Colonic mucosa (tissue), 4 donors: ENCODE measurements around the gene WDR20. TPM values are rescaled to one million over a fixed set of nuclear protein-coding genes. Genes with fewer than 3 reads are reported as not detected.

Experiments used
- DNase-seq: peaks from one replicate; pipeline ENCODE4 v3.0.0-alpha.2; 2020
- H3K27ac ChIP-seq: fragments of 200-600 bp; one replicate; pipeline ENCODE4 v1.8.0; 2021
- H3K27me3 ChIP-seq: fragments of 200-600 bp; one replicate; pipeline ENCODE4 v1.8.0; 2021
- H3K36me3 ChIP-seq: fragments of 200-600 bp; one replicate; pipeline ENCODE4 v1.8.0; 2021
- H3K4me1 ChIP-seq: fragments of 200-600 bp; one replicate; pipeline ENCODE4 v1.8.0; 2021; ENCODE audit warnings: mild to moderate bottlenecking
- H3K4me3 ChIP-seq: fragments of 200-600 bp; one replicate; pipeline ENCODE4 v1.8.0; 2021
- H3K9ac ChIP-seq, 2 donors: one replicate each; pipeline ENCODE4 v1.7.0; 2013; ENCODE audit warnings: control low read depth in 2 of 2, low read depth in 2 of 2, low read length in 2 of 2
- H3K9me3 ChIP-seq: fragments of 200-600 bp; one replicate; pipeline ENCODE4 v1.8.0; 2021
- intact Hi-C: fragments of 100-400 bp; cut with DNase I; formaldehyde crosslinking; loops from one replicate; pipeline ENCODE4 v1.14.1; 2022
- total RNA-seq, 2 donors: library from RNA; stranded (reverse); fragmentation: NEBNext Ultra II Directional in 1 of 2; extraction: Animal tissue kit (Norgen Biotek cat#: 25700) in 1 of 2; gene quantifications; one replicate each; pipeline ENCODE4 v1.2.1, GENCODE V29; 2021
- TF ChIP-seq, protein P1 (sequence below): fragments of 200-600 bp; IDR thresholded peaks from one replicate; pipeline ENCODE4 v1.8.0; 2022; ENCODE audit warnings: antibody characterized with exemption, mild to moderate bottlenecking
- donor health status: healthy.
- donor health status: DM: no; HTN: no; CAD: no.
- donor health status: DM: no; HTN: no; CAD: no.

Gene WDR20
- total RNA-seq, 2 donors from 2014 or later: 30.0 to 31.2 TPM

DNA sequence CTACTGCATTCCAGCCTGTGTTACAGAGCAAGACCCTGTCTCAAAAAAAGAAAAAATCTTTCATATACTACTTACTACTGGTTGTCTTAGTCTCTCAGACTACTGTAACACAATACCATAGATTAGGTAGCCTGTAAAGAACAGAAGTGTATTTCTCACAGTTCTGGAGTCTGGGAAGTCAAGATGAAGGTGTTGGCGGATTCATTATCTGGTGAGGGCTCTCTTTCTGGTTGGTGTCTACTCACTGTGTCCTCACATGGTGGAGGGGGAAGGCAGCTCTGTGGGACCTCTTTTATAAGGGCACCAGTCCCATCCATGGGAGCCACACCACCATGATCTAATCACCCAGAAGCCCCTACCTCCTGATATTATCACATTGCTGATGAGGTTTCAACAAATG, 14.4 kb downstream of the WDR20 start:
- DNase-seq: no peak
- Histone ChIP-seq H3K27me3 (no peaks in the 10 kb centered on the region), H3K9me3 (no peaks in the 10 kb centered on the region), H3K4me3 (no peak overlapping the region), H3K27ac (no peak overlapping the region), H3K4me1 (peaks cover 3% of the 10 kb centered on the region), H3K36me3 (no peaks in the 10 kb centered on the region), H3K9ac (no peak overlapping the region)
- TF ChIP-seq, protein P1, sequence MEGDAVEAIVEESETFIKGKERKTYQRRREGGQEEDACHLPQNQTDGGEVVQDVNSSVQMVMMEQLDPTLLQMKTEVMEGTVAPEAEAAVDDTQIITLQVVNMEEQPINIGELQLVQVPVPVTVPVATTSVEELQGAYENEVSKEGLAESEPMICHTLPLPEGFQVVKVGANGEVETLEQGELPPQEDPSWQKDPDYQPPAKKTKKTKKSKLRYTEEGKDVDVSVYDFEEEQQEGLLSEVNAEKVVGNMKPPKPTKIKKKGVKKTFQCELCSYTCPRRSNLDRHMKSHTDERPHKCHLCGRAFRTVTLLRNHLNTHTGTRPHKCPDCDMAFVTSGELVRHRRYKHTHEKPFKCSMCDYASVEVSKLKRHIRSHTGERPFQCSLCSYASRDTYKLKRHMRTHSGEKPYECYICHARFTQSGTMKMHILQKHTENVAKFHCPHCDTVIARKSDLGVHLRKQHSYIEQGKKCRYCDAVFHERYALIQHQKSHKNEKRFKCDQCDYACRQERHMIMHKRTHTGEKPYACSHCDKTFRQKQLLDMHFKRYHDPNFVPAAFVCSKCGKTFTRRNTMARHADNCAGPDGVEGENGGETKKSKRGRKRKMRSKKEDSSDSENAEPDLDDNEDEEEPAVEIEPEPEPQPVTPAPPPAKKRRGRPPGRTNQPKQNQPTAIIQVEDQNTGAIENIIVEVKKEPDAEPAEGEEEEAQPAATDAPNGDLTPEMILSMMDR: no peak
- intact Hi-C loops: no loop called here

- H3K9ac ChIP-seq: no peak overlapping the region
- H3K27me3 ChIP-seq: no peaks in the 10 kb centered on the region
- H3K9me3 ChIP-seq: no peaks in the 10 kb centered on the region
- DNase-seq: no peak
- no peak overlapping the region for H3K4me3 ChIP-seq
- TF ChIP-seq, protein P1: no peak
- H3K4me1 ChIP-seq: peaks cover 3% of the 10 kb centered on the region
- no peak overlapping the region for H3K27ac ChIP-seq
- H3K36me3 ChIP-seq: no peaks in the 10 kb centered on the region
- intact Hi-C loops: no loop called here
These were observed 15.3 kb downstream of the WDR20 start for GRCh38 chr14:102154821-102155549.

- no peak overlapping the region for H3K27ac ChIP-seq
- DNase-seq: no peak
- no peaks in the 10 kb centered on the region for H3K4me1 ChIP-seq
- no peaks in the 10 kb centered on the region for H3K9me3 ChIP-seq
- H3K4me3 ChIP-seq: no peak overlapping the region
- H3K9ac ChIP-seq: no peak overlapping the region
- no peaks in the 10 kb centered on the region for H3K36me3 ChIP-seq
- TF ChIP-seq, protein P1: no peak
- no peaks in the 10 kb centered on the region for H3K27me3 ChIP-seq
- intact Hi-C loops: no loop called here
These were observed 17.6 kb downstream of the WDR20 start for GRCh38 chr14:102157346-102157745.

GRCh38 chr14:102158797-102159196, 19.1 kb downstream of the WDR20 start:
- Histone ChIP-seq H3K9ac (no peak overlapping the region), H3K4me1 (no peaks in the 10 kb centered on the region), H3K4me3 (no peak overlapping the region), H3K36me3 (no peaks in the 10 kb centered on the region), H3K27ac (no peak overlapping the region), H3K9me3 (no peaks in the 10 kb centered on the region), H3K27me3 (no peaks in the 10 kb centered on the region)
- no peak for DNase-seq
- TF ChIP-seq, protein P1: no peak
- intact Hi-C loops: no loop called here

GRCh38 chr14:102159841-102160240, 20.1 kb downstream of the WDR20 start:
- TF ChIP-seq, protein P1: no peak
- intact Hi-C loops: loop anchor here (10.0 kb wide), 1 partner anchor 145 kb away; the partner anchor contains the start of gene MOK
- H3K36me3 ChIP-seq: no peaks in the 10 kb centered on the region

More at GRCh38 chr14:102159841-102160240, 20.1 kb downstream of the WDR20 start:
- no peak overlapping the region for H3K9ac ChIP-seq
- DNase-seq: no peak
- H3K27ac ChIP-seq: no peak overlapping the region
- H3K9me3 ChIP-seq: no peaks in the 10 kb centered on the region
- H3K27me3 ChIP-seq: no peaks in the 10 kb centered on the region
- no peak overlapping the region for H3K4me3 ChIP-seq
- no peaks in the 10 kb centered on the region for H3K4me1 ChIP-seq
